Iris pigment epithelial cell (primary cell): ENCODE measurements around the gene FAM163A.

Experiments
- DNase-seq: peaks from one replicate; pipeline ENCODE4 v3.0.0-alpha.2; 2011; ENCODE audit warnings: low read depth

Gene FAM163A

DNA sequence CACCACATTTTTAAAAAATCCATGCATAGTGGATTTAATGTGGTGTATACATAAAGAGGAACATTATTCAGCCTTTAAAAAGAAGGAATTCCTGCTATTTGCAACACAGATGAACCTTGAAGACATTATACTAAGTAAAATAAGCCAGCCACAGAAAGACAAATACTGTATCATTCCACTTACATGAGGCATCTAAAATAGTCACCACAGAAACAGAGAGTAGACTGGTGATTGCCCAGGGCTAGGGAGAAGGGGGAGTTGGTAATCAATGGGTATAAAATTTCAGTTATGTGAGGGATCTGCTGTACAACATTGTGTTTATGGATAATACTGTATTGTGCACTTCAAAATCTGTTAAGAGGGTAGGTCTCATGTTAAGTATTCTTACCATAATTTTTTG lies 10.0 kb downstream of the FAM163A start:
- peak; percentile 40 for DNase-seq

DNA sequence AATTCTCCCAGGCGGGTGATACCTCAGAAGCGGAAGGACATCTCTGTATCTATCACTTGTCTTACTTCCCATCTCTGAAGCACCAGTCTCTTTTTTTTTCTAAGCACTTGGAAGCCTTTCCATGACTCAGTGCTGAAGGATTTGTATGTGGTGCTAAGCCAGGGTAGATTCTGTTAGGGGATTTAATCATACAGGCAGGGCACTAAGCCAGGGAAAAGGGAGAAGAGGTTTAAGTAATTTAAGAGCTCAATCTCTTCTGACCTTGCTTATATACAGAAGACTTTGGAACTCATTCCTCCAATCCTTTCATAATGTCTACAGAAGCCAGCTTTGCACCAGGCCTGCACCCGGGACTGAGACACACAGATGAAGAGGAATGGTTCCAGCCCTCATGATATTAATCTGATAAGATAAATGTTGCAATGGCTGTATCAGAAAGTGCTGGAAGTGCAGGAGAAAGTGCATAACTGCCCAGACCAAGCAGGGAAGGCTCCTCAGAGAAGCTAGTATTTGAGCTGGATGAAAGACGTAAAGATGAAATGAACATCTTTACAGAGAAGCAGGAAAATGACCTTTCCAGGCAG lies 11.0 kb downstream of the FAM163A start:
- DNase-seq, result peak; percentile 94

DNA sequence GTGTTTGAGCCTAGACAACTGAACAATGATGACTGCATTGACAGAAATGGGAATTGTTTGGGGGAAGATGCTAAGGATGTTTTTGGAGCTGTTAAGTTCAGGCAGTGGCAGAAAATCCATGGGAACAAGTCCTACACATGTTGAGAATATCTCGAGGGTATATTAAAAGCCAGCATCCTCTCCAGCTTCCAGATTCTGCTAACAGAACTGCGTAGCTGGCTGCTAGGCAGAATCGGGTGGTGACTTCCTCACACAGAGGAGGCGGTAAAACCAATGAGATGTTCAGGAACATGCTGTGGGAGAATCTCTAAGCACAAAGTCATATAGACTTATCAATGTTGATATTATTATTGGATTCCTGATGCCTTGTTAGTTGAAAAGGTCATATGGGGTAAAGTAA lies 14.8 kb downstream of the FAM163A start:
- DNase-seq, result no peak

DNA sequence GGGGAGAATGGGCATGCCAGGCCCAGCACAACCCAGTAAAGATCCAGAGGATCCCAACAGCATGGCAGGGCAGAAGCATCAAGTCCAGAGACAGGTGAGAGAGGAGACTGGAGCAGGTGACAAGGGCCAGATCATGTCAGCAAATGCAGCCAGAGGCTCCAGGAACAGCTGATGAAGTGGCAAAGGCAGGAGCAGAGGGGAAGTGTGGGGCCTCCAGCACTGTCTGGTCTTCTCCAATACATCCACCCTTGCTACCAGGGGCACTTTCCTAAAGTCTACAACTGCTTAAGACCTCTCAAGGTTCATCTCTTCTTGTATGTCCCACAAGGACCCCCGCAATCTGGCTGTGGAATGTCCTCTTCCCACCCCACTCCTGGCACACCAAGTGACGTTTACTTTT lies 17.4 kb downstream of the FAM163A start:
- no peak for DNase-seq

DNA sequence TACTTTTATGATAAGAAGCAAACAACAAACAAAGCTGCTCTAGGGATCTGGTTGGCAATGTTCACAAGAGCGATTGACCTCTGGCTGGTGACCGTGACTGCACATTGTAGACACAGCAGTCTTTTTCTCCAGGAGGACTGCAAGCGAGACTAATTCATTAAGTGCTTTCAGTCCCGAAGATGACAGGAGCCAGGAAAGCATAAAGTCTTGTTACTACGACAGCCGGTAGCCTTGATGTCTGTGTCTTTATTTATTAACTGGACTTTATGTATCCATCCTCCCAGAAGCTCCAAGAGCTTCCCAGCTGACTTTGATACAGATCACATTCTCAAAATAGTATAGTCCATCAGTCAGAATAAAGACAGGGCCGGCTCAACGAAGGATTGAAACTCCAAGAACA lies 18.2 kb downstream of the FAM163A start:
- no peak for DNase-seq

DNA sequence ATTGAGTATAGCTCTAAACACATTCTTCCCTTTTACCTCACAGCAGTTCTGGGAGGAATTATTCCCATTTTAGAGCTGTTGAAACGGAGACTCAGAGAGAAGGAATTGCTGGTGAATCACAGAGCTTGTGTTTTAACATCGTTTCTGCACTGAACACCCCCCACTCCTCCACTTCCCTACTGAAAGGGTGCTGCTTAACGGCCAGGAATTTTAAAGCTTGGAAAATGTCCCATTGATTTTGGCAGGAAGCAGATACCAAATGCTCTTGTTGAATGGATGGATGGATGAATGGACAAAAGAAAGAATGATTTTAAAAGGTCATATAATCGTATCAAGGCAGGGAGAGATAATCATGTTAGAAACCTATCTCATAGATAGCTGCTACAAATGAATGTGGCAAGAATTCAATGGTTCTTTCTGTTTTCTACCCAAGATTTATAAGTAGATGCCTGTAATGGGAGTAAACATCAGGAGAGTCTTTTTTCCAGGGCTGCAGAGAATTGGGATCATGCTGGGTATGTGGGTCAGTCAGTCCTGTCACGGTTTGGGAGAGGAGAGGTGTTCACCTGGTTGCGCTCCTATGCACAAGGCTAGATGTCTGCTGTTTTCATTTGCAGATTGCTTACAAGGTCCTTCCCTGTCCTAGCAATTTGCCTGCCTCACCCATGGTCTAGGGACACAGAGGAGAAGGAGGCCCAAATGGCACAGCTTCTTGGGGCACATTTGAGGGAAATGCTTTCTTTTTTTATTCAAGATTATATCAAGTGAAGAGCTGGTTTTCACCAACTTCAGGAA lies 19.0 kb downstream of the FAM163A start:
- no peak for DNase-seq

DNA sequence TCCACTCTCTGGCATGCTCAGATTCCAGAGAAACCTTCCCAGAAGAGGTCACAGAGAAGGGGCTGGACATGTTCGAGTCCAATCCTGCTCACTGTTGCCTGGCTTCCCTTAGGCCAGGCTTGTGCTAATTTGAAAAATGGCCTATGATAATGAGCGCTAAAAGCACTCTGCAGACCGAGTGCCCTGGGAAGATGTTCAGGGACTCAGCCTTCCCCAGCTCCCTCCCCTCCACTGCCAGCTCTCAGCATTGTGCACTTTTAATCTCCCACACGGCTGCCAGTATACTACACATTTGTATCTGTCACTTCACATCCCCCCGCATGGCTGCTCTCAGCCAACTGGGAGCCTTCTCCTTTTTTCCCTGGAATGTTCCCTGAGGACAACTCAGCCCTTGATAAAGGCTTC lies 24.1 kb downstream of the FAM163A start:
- no peak for DNase-seq

DNA sequence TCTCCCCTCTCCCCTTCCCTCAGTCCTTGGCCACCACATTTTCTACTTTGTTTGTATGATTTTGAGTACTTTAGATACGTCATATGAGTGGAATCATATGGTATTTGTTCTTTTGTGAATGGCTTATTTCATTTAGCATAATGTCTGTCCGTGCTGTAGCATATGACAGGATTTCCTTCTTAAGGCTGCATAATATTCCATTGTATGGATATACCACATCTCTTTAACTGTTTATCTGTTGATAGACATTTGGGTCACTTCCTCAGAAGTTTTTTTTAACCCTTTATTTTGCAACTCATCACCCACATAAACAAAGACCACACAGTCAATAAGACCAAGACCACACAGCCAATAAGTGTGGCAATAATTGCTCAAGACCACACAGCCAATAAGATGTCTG lies 24.9 kb downstream of the FAM163A start:
- DNase-seq, result no peak

DNA sequence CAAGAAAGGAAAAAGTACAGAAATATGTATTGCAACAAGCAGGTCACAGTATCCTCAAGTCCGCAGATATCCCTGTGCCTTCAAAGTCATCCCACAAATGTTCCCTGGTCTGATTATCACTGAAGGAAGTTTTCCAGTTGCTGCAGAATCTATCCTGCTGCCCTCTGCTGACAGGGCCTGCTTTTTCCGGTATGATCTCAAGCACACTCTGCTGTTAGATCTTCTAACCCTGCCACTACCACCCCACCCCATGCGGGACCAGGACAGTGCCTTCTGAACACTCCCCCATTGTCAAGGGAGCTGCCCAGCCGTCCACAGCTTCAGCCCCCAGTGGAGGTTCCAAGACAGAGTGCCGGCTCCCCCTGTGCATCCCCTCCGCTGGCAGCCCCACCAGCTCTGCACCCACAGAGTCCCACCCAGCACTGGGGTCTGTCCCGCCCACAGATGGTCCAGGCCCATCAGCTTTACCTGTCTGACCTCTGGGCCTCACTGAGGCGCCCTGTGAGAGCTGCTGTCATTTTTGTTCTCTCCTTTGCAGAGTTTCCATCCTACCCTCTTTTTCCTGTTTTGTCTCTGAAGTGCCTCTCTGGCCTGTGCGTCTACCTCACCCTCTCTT lies 27.9 kb downstream of the FAM163A start:
- DNase-seq, result peak; percentile 8

DNA sequence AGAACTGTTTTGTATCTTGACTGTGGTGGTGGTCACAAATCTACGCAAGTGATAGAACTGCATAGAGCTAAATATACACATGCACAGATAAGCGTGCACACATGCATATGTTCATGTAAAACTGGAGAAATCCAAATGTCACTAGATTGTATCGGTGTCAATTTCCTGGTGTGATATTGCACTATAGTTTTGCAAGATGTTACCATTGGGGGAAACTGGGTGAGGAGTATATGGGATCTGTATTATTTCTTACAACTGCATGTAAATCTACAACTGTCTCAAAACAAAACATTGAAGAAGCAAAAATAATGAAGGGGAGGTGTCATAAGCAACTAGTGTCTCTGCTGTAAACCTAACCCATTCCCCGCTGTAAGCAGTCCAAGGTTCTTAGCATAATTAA lies 30.2 kb downstream of the FAM163A start:
- no peak for DNase-seq

DNA sequence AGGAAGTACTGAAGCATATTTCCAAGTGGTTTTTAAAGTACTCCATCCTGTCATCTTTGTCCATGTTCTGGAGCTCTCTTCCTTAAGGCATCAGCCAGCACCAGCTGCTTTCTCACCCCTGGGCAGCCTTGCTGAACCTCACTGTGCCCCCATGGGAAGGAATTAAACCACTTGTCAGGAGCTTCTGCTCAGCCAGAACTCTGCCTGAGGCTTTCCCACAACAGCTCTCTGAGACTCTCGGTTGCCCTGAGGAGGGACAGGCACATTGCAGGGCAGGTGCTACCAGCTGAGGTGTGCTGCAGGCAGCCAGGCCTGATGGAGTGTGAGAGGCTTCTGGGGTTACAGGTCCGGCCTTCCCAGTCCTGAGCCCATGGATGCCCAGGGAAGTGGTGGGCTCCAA lies 30.9 kb downstream of the FAM163A start:
- DNase-seq, result no peak

DNA sequence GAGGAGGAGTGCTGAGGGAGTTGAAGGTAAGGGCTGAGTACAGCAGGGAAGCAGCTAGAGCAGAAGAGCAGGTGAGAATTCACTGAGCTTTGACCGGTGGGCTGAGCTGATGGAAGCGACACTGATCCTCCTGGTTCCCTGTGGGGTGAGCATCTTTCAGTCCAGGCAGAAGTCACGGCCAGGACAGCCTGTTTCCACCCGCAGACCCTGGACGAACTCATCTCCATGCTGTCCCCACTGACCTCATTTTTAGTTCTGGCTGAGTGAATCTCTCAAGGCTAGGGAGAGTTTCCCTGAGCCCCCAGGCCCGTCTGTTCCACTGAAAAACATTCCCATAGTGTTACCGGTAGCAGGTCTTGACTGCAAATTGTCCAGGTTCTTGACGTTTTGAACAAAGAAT lies 31.5 kb downstream of the FAM163A start:
- no peak for DNase-seq

DNA sequence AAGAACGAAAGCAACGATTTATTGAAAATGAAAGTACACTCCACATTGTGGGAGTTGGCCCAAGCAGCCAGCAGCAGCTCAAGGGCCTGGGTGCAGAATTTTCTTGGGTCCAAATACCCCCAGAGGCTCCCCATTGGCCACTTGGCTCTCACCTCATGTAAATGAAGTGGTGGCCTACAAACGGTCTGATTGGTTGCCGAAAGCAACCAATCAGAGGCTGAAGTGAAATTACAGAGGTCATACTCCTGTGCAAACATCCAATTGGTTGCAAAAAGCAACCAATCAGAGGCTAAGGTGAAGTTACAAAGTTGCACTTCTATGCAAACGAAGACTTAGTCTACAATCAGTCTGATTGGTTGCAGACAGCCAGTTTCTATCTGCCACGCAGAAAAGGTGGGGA lies 31.9 kb downstream of the FAM163A start:
- DNase-seq, result no peak

DNA sequence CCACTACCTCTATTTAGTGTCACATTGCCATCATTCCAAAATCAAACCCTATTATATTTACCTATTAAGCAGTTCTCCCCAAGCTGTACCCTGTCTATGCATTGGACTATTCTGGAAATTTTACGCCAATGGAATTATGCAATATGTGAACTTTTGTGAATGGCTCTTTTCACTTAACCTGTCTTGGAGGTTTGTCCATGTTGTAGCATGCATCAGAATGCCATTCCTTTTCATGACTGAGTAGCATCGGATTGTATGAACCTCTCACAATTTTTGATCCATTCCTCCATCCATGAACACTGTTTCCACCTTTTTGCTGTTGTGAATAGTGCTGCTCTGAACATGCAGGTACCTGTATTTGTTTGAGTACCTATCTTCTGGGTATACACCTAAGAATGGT lies 33.7 kb downstream of the FAM163A start:
- no peak for DNase-seq

DNA sequence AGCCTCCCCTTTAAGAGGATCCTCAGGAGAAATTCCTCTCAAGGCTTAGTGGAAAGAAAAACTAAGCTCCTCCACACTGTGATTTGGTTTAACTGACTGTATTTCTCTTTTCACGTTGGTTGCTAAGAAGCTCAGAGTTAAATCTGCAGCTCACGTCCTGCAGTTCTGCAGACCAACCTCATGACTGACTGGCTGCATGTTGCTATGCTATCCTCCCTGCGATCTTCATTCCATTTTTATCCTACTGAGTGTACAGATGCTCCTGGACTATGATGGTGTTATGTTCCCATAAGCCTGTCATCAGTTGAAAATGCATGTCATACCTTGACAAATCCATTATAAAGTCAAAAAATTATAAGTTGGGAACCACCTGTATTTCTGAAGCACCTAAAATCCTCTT lies 34.6 kb downstream of the FAM163A start:
- no peak for DNase-seq

DNA sequence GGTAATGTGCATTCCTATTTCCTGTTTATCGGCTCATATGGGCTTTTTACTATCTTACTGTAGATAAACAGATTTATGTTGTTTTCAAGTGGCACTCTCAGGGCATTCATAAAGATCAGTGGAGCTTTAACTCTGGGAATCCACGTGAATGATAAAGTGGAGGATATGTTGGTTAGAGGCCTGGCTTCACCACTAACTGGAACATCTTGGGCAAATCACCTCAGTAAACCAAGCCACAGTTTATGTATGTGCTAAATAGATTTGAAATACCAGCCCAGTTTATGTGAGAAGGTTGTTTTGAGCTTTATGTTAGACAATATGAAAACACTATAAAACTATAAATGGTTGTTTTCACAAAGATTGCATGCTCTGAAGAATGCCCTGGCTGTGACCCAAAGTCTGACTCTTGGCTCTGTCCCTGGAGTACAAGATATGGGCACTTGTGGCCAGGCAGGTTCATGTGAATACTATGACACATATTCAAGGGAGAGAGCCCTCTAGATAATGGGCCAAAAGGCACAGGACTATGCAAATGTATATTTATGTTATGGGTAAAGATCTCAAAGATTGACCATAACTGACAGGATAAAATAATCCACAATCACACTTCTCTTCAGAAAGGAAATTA lies 36.7 kb downstream of the FAM163A start:
- peak; percentile 34 for DNase-seq

DNA sequence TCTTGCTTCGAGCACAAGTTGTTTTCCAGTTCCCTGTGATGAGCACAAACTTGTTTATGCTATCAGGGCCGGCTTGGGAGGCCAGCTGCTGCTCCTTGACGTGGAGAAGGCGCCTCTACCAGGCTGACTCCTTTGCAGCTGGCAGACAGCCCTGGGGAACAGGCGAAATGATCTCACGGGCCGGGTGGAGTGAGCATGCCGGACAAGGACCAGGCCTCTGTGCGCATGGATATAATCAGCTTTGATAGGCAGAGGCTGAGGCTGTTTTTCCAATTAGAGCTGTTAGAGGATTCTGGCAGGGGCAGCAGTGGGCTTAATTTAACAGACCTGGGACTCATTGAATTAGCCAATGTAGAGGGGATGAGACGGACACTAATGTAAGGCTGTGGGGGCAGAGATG lies 38.9 kb downstream of the FAM163A start:
- DNase-seq, result peak; percentile 28

DNA sequence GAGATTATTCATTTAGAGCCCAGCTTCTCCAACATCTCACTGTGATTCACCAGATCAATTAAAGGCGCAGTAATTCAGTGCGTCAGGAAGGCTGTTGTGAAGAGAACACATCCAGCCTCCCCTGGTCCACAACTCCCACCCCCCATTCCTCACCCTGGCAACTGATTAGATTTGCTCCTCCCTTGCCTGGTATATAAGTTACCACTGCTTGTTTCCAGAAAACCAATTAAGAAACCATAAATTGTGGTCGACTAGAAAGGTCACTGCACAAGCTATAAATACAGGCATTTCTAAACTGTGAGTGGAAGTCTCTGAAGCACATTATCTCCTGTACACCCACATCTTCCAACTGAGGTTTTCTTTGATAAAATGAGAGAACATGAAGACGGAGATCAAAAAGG lies 41.9 kb downstream of the FAM163A start:
- DNase-seq, result no peak

DNA sequence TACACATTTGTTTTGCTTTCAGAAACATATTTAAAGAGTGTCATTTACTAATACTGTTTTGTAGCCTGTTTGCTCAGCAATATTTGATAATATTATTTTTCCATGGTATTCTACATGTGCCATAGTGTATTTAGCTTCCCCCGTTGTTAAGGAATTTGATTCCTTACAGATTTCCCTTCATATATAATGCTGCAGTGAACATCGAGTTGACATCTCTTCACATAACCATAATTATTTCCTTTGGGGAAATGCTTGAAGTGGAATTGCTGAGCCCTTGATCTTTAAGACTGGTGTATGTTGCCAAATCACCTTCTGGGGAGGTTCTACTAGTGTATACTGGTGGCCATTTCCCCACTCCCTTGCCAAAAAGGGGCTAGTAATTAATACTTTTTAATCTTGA lies 42.6 kb downstream of the FAM163A start:
- DNase-seq, result no peak

DNA sequence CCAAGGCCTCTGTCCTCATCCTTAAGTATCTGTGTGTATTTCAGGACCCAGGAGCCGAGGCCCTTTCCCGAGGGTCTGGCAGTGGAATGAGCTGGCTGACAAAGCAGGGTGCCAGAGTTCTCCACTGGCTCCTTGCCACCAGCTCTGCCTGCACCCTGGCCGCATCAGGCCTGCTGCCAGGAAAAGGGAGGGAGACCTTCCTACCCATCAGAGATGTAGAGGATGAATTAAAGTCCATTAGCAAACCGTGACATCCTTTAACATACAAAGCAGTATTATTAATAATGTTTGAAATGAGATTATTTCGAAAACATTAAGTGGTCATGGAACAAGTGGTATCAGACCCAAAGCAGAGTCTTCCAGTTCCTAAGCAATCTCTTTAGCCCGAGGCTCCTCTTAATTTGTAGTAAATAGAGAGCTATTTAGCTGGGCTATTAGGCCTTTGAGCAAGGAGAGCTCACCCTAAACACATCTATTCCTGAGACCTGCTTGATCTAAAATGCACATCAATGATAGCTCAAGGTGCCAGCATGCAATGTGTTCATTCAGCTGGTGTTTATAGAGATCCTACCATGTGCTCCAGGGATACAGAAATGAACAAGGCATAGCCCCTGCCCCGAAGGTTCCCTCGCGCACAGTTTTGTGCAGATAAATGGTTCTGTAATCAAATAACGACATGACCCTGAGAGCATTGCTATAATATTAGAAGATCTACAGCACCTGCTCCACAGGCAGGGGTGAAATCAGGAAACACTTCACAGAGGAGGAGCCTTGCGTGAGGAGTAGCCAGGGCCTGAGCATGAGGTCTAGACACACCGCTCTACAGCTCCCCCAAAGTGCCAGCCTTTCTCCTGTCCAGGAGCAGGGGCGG lies 44.0 kb downstream of the FAM163A start:
- DNase-seq, result no peak

DNA sequence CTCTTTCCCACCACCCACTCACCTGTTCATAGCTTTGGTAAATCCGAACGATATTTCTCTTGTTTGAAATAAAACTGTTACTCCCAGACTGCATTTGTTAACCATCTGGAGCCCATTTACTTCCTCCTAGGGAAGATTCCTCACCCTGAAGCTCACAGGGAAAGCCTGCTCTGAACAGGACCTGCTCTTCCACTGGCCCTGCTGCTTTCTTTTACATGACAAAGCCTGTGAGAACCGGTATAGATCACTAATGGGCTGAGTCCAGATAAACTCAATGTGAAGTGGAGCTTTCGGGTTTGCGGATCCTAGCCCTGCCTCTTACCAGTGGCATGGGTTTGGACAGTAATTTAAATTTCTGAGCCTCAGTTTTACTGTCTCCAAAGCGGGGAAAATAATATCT lies 45.2 kb downstream of the FAM163A start:
- DNase-seq, result no peak

DNA sequence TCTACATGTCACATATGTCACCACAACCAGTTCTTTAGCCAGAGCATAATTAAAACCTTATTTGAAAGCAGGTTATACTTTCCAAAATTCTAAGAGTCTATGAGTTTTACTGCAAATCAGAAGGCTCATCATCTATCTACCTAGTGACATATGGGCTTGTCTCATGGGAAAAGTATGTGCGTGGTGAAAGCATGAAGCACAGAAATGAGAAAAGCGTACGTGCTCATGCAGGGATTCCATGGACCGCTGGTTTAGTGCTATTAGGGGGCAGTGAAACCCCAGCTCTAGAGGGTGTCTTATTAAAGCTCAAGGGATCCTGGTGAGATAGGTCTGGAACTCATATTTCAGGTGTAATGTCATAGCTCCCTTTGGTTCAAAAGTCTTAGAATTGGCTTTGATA lies 50.2 kb downstream of the FAM163A start:
- no peak for DNase-seq
